GM23338 (cell line): ENCODE results near the gene CTSW. TPM values are rescaled to one million over a fixed set of nuclear protein-coding genes. Genes with fewer than 3 reads are reported as not detected.

Experiments
- ATAC-seq: fragments of 200-7000 bp; cut with Tn5 transposase; 3 replicates; pipeline ENCODE4 v1.9.1; 2020
- DNase-seq: peaks from one replicate; pipeline ENCODE4 v3.0.0-alpha.2; 2015; ENCODE audit warnings: low spot score
- H2AFZ ChIP-seq: fragments of 200-600 bp; sonication (generic); 2 replicates; pipeline ENCODE4 v1.8.0; 2016; ENCODE audit warnings: antibody characterized with exemption, mild to moderate bottlenecking, moderate library complexity
- H3F3A ChIP-seq: fragments of 200-600 bp; sonication (generic); replicated peaks from 2 replicates; pipeline ENCODE4 v1.8.0; 2017; ENCODE audit warnings: antibody characterized with exemption, mixed run types, low read depth
- H3K27ac ChIP-seq: fragments of 200-600 bp; sonication (generic); 2 replicates; pipeline ENCODE4 v1.6.1; 2016; ENCODE audit warnings: low read depth
- H3K27me3 ChIP-seq: fragments of 200-600 bp; sonication (generic); 2 replicates; pipeline ENCODE4 v1.8.0; 2016; ENCODE audit warnings: mild to moderate bottlenecking, mixed run types, moderate library complexity; ENCODE audit not compliant: insufficient read depth
- H3K36me3 ChIP-seq: fragments of 200-600 bp; sonication (generic); 2 replicates; pipeline ENCODE4 v1.8.0; 2016; ENCODE audit warnings: mild to moderate bottlenecking; ENCODE audit not compliant: insufficient read depth
- H3K4me1 ChIP-seq: fragments of 200-600 bp; sonication (generic); 2 replicates; pipeline ENCODE4 v1.8.0; 2016; ENCODE audit warnings: mild to moderate bottlenecking, moderate library complexity; ENCODE audit not compliant: insufficient read depth
- H3K4me2 ChIP-seq: fragments of 200-600 bp; sonication (generic); 2 replicates; pipeline ENCODE4 v1.7.1; 2017; ENCODE audit warnings: mixed run types
- H3K4me3 ChIP-seq: fragments of 200-600 bp; sonication (generic); 2 replicates; pipeline ENCODE4 v1.6.1; 2016; ENCODE audit warnings: mixed run types
- H3K79me2 ChIP-seq: fragments of 200-600 bp; sonication (generic); replicated peaks from 2 replicates; pipeline ENCODE4 v1.8.0; 2017; ENCODE audit warnings: mild to moderate bottlenecking; ENCODE audit not compliant: insufficient read depth
- H3K9me2 ChIP-seq: fragments of 200-600 bp; sonication (generic); 2 replicates; pipeline ENCODE4 v1.8.0; 2017; ENCODE audit not compliant: insufficient read depth
- H4K20me1 ChIP-seq: fragments of 200-600 bp; sonication (generic); replicated peaks from 2 replicates; pipeline ENCODE4 v1.8.0; 2017; ENCODE audit warnings: mild to moderate bottlenecking; ENCODE audit not compliant: insufficient read depth
- H3K27ac Mint-ChIP-seq: 2 replicates; pipeline ENCODE4 v1.8.0; 2020; ENCODE audit warnings: inconsistent platforms, mild to moderate bottlenecking, moderate library complexity, mixed read lengths
- H3K27me3 Mint-ChIP-seq: 3 replicates; pipeline ENCODE4 v1.8.0; 2022; ENCODE audit warnings: low read depth, mild to moderate bottlenecking, moderate library complexity, mixed read lengths, inconsistent platforms; ENCODE audit not compliant: insufficient read depth, poor library complexity
- H3K36me3 Mint-ChIP-seq: 3 replicates; pipeline ENCODE4 v1.8.0; 2021; ENCODE audit warnings: low read depth, mild to moderate bottlenecking, inconsistent platforms, moderate library complexity, mixed read lengths
- H3K4me1 Mint-ChIP-seq: 3 replicates; pipeline ENCODE4 v1.8.0; 2020; ENCODE audit warnings: mild to moderate bottlenecking, inconsistent platforms, mixed read lengths
- H3K4me3 Mint-ChIP-seq: 3 replicates; pipeline ENCODE4 v1.8.0; 2021; ENCODE audit warnings: moderate library complexity, mild to moderate bottlenecking, inconsistent platforms, mixed read lengths
- H3K9me3 Mint-ChIP-seq: 3 replicates; pipeline ENCODE4 v1.8.0; 2020; ENCODE audit warnings: moderate library complexity, mild to moderate bottlenecking, inconsistent platforms, mixed read lengths
- CTCF ChIP-seq, 2 experiments: fragments of 200-600 bp in 1 of 2; sonication (generic) in 1 of 2; conservative IDR thresholded peaks; 2 replicates each; pipeline versions ENCODE4 v1.5.1 to v1.6.1; 2016 to 2017; ENCODE audit warnings: antibody characterized with exemption in 2 of 2, low read depth in 2 of 2, mild to moderate bottlenecking in 2 of 2, moderate library complexity in 1 of 2
- EZH2 ChIP-seq: fragments of 200-600 bp; sonication (generic); IDR thresholded peaks from one replicate; pipeline ENCODE4 v1.8.0; 2017; ENCODE audit warnings: antibody characterized with exemption, mild to moderate bottlenecking, low read depth; ENCODE audit not compliant: unreplicated experiment
- POLR2AphosphoS5 ChIP-seq: IDR thresholded peaks from 2 replicates; pipeline ENCODE4 v1.6.1; 2016; ENCODE audit warnings: antibody characterized with exemption, low read depth
- STAT1 ChIP-seq: IDR thresholded peaks from one replicate; pipeline ENCODE4 v1.6.1; 2016; ENCODE audit warnings: antibody characterized with exemption; ENCODE audit not compliant: unreplicated experiment
- ZNF331 ChIP-seq: fragments of 250-450 bp; sonication (Bioruptor Pico); IDR thresholded peaks from 2 replicates; pipeline ENCODE4 v1.5.0; 2020; ENCODE audit warnings: low read depth, mild to moderate bottlenecking, moderate library complexity
- polyA plus RNA-seq: library from polyadenylated mRNA; unstranded; fragments of >200 nt; fragmentation: Nextera tagmentation; extraction: Ambion mirVana; gene quantifications from 2 replicates; pipeline ENCODE4 v1.2.1, GENCODE V29; 2016
- total RNA-seq: library from RNA; depleted of rRNA; stranded (reverse); fragments of >200 nt; shearing (Covaris generic); gene quantifications from 2 replicates; pipeline ENCODE4 v1.2.3, GENCODE V29; 2014

CTSW gene
- total and polyA plus RNA-seq, 2 experiments from 2014 or later: not detected

- Histone ChIP-seq H3K9me2 (no peaks in the 10 kb centered on the region), H3F3A (peaks cover 25% of the 10 kb centered on the region), H3K4me2 (no peak overlapping the region), H3K4me3 (no peak overlapping the region), H3K36me3 (no peaks in the 10 kb centered on the region), H3K79me2 (peaks cover 4% of the 10 kb centered on the region), H3K4me1 (peaks cover 30% of the 10 kb centered on the region), H3K27ac (no peak overlapping the region), H2AFZ (no peak overlapping the region), H3K27me3 (peaks cover 36% of the 10 kb centered on the region), H4K20me1 (peaks cover 7% of the 10 kb centered on the region)
- Mint-ChIP-seq H3K27ac (no peak overlapping the region), H3K9me3 (peaks cover 2% of the 10 kb centered on the region; the same call in 1 of the 3 replicates), H3K36me3 (peaks cover 9% of the 10 kb centered on the region), H3K4me3 (peak overlapping the region; percentile 38; the same call in 1 of the 3 replicates), H3K27me3 (peaks cover 47% of the 10 kb centered on the region), H3K4me1 (peaks cover 34% of the 10 kb centered on the region)
- TF ChIP-seq EZH2 (no peak), CTCF (conservative IDR thresholded peaks at IDR 0.05; ENCODE audit: low read depth in 2 of 2) (0 out of 4 replicates have a peak, but pooled peaks of 1 of the 2 experiments have one; percentile 3)
- DNase-seq (no peak), ATAC-seq (no peak)
These were observed 14.5 kb downstream of the CTSW start for GRCh38 chr11:65894034-65894591.

DNA sequence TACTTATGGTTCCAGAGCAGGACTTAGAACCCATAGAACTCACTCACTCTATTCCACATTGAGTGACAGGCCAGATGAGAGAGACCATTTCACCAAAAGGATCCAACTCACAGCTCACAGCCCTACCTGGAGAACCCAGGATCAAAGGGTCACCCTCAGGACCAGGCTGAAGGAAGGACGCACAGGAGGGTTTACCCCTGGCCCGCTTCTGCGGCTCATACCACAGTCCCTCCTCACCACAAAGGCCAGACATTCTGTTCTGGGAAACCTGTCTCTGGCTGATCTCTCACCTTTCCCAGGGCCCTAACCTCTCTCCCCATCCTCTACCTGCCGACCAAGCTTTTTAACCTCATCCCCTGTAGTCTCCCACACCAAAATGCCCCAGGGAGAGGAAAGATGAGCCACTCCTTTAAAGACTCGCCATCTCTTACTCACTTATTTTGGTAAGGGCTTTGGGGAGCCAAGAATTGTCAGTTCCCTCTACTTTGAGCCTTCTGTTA lies 15.9 kb downstream of the CTSW start:
- H3K36me3 ChIP-seq: no peaks in the 10 kb centered on the region
- peaks cover 4% of the 10 kb centered on the region for H3K79me2 ChIP-seq
- H3K9me3 Mint-ChIP-seq: peaks cover 2% of the 10 kb centered on the region; the same call in 1 of the 3 replicates
- TF ChIP-seq STAT1 (no peak), POLR2AphosphoS5 (no peak), EZH2 (no peak), ZNF331 (CRISPR knock-in tag) (no peak)
- H3K4me2 ChIP-seq: no peak overlapping the region
- H3K4me1 ChIP-seq: peaks cover 19% of the 10 kb centered on the region
- H3K4me3 ChIP-seq: no peak overlapping the region
- H3K36me3 Mint-ChIP-seq: peaks cover 9% of the 10 kb centered on the region
- no peak overlapping the region for H3K27ac ChIP-seq
- ATAC-seq (no peak), DNase-seq (no peak)
- peaks cover 15% of the 10 kb centered on the region for H3F3A ChIP-seq
- H3K27ac Mint-ChIP-seq: no peak overlapping the region
- H4K20me1 ChIP-seq: peaks cover 7% of the 10 kb centered on the region
- H3K4me3 Mint-ChIP-seq: no peak overlapping the region; the same call in 2 of the 3 replicates
- H3K9me2 ChIP-seq: no peaks in the 10 kb centered on the region
- H3K27me3 ChIP-seq: peaks cover 34% of the 10 kb centered on the region
- H3K4me1 Mint-ChIP-seq: peaks cover 22% of the 10 kb centered on the region
- no peak overlapping the region for H2AFZ ChIP-seq
- H3K27me3 Mint-ChIP-seq: peaks cover 40% of the 10 kb centered on the region
